ENCODE data around the gene ETHE1. TPM values are rescaled to one million over a fixed set of nuclear protein-coding genes. Genes with fewer than 3 reads are reported as not detected.

Gene ETHE1
- total and polyA plus RNA-seq, 2 donors (not counting 1 experiment from before 2014, with no cell fraction given) = 16.0 to 39.4 TPM

DNA sequence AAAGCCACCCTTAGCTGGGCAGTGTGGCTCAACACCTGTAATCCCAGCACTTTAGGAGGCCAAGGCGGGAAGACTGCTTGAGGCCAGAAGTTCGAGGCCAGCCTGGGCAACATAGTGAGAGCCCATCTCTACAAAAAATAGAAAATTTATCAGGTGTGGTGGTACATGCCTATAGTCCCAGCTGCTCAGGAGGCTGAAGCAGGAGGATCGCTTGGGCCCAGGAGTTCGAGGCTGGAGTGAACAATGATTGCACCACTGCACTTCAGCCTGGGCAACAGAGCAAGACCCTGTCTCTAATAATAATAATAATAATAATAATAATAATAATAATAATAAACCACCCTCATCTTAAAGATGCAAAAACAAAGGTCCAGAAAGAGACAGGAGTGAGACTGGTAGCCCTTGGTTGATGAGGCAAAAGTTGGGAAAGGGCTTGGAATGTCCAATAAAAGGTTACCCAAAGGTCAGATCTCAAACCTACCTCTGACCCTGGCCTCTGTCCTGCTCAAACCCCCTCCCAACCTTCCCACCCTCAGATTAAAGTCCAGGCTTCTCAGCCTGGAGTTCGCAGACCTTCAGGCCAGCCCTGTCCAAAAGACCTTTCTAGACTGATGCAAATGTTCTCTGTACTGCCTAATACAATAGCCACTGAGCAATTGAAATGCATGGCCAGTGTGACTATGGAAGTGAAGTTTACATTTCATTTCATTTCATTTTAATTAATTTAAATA lies 15.1 kb upstream of the ETHE1 start:
- Histone ChIP-seq H3K9ac (ENCODE audit: low read length) (no peak overlapping the region), H3K79me2 (ENCODE audit: control insufficient read depth, insufficient read depth, low read length) (no peaks in the 10 kb centered on the region), H3K27me3 (replicated peaks in 1 of 4; ENCODE audit: control extremely low read depth in 1 of 4, control insufficient read depth in 3 of 4, insufficient read depth in 4 of 4, low read length in 3 of 4) (no peaks in the 10 kb centered on the region), H3K4me3 (ENCODE audit: control extremely low read depth in 1 of 5, extremely low read depth in 1 of 5, insufficient read depth in 1 of 5, low read depth in 2 of 5, low read length in 4 of 5) (no peak overlapping the region), H3K27ac (ENCODE audit: low read length in 2 of 2) (no peak overlapping the region), H4K20me1 (ENCODE audit: control insufficient read depth, insufficient read depth, low read length, poor library complexity, severe bottlenecking) (no peaks in the 10 kb centered on the region), H3K36me3 (replicated peaks in 1 of 2; ENCODE audit: control extremely low read depth in 1 of 2, control insufficient read depth in 1 of 2, extremely low read depth in 1 of 2, insufficient read depth in 2 of 2, low read length in 1 of 2) (peaks cover 0 to 54% of the 10 kb centered on the region in 2 experiments), H3K4me1 (ENCODE audit: control insufficient read depth in 2 of 2, insufficient read depth in 2 of 2, low read length in 2 of 2) (no peaks in the 10 kb centered on the region), H2AFZ (ENCODE audit: insufficient read depth, low read depth, low read length, poor library complexity, severe bottlenecking) (no peak overlapping the region), H3K4me2 (replicated peaks; ENCODE audit: low read depth, low read length, poor library complexity, severe bottlenecking) (no peak overlapping the region), H3K9me3 (ENCODE audit: control extremely low read depth in 1 of 3, control insufficient read depth in 2 of 3, insufficient read depth in 1 of 3, low read length in 2 of 3) (peaks cover 0 to 2% (median 0%) of the 10 kb centered on the region in 3 donors)
- DNase-seq = no peak
- Mint-ChIP-seq H3K4me3 (no peak overlapping the region), H3K27me3 (no peaks in the 10 kb centered on the region), H3K4me1 (no peaks in the 10 kb centered on the region), H3K27ac (no peak overlapping the region), H3K9me3 (ENCODE audit: insufficient read depth) (peaks cover 5% of the 10 kb centered on the region)
- TF ChIP-seq, protein P1, sequence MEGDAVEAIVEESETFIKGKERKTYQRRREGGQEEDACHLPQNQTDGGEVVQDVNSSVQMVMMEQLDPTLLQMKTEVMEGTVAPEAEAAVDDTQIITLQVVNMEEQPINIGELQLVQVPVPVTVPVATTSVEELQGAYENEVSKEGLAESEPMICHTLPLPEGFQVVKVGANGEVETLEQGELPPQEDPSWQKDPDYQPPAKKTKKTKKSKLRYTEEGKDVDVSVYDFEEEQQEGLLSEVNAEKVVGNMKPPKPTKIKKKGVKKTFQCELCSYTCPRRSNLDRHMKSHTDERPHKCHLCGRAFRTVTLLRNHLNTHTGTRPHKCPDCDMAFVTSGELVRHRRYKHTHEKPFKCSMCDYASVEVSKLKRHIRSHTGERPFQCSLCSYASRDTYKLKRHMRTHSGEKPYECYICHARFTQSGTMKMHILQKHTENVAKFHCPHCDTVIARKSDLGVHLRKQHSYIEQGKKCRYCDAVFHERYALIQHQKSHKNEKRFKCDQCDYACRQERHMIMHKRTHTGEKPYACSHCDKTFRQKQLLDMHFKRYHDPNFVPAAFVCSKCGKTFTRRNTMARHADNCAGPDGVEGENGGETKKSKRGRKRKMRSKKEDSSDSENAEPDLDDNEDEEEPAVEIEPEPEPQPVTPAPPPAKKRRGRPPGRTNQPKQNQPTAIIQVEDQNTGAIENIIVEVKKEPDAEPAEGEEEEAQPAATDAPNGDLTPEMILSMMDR (IDR thresholded peaks at IDR 0.05) = no peak
- no peak for TF ChIP-seq EZH2 (IDR thresholded peaks at IDR 0.05; ENCODE audit: borderline replicate concordance, insufficient read depth, low read depth, low read length, poor library complexity, severe bottlenecking)
- no peak for ATAC-seq (ENCODE audit: low read depth)
- ChIA-PET CTCF (no interaction called here), POLR2A (no interaction called here)
- 100% methylated on average over 2 of the region's 5 CpGs for WGBS (ENCODE audit: insufficient coverage)
- intact Hi-C loops (cut with micrococcal nuclease) = no loop called here

DNA sequence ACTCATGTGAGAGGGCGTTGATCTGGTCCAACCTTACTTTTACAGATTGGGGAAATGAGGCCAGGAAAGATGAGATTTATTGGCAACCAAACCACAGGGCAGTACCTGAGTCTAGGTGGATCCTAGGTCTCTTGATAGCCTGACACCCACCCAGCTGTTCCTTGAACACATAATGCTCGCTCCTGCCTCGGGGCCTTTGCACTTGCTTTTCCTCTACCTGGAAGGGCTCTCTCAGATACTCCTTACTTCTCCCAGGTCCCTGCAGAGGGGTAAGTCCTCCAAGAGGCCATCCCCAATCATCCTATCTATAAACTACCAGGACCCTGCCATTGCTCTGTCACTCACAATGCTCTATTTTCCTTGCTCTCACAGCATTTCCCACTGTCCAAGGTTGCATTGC lies 13.4 kb upstream of the ETHE1 start:
- Mint-ChIP-seq H3K4me3 (no peak overlapping the region), H3K4me1 (peaks cover 4% of the 10 kb centered on the region), H3K27ac (no peak overlapping the region), H3K9me3 (ENCODE audit: insufficient read depth) (peaks cover 6% of the 10 kb centered on the region), H3K27me3 (no peaks in the 10 kb centered on the region)
- no peak for TF ChIP-seq EZH2 (IDR thresholded peaks at IDR 0.05; ENCODE audit: borderline replicate concordance, insufficient read depth, low read depth, low read length, poor library complexity, severe bottlenecking)
- TF ChIP-seq, protein P1 (IDR thresholded peaks at IDR 0.05) = no peak
- Histone ChIP-seq H3K79me2 (ENCODE audit: control insufficient read depth, insufficient read depth, low read length) (no peaks in the 10 kb centered on the region), H3K4me3 (ENCODE audit: control extremely low read depth in 1 of 5, extremely low read depth in 1 of 5, insufficient read depth in 1 of 5, low read depth in 2 of 5, low read length in 4 of 5) (no peak overlapping the region), H3K4me1 (ENCODE audit: control insufficient read depth in 2 of 2, insufficient read depth in 2 of 2, low read length in 2 of 2) (no peaks in the 10 kb centered on the region), H3K4me2 (replicated peaks; ENCODE audit: low read depth, low read length, poor library complexity, severe bottlenecking) (no peak overlapping the region), H3K36me3 (replicated peaks in 1 of 2; ENCODE audit: control extremely low read depth in 1 of 2, control insufficient read depth in 1 of 2, extremely low read depth in 1 of 2, insufficient read depth in 2 of 2, low read length in 1 of 2) (peaks cover 0 to 46% of the 10 kb centered on the region in 2 experiments), H4K20me1 (ENCODE audit: control insufficient read depth, insufficient read depth, low read length, poor library complexity, severe bottlenecking) (no peaks in the 10 kb centered on the region), H3K9ac (ENCODE audit: low read length) (no peak overlapping the region), H3K27me3 (replicated peaks in 1 of 4; ENCODE audit: control extremely low read depth in 1 of 4, control insufficient read depth in 3 of 4, insufficient read depth in 4 of 4, low read length in 3 of 4) (no peaks in the 10 kb centered on the region), H3K9me3 (ENCODE audit: control extremely low read depth in 1 of 3, control insufficient read depth in 2 of 3, insufficient read depth in 1 of 3, low read length in 2 of 3) (peaks cover 0 to 2% (median 0%) of the 10 kb centered on the region in 3 donors), H3K27ac (ENCODE audit: low read length in 2 of 2) (no peak overlapping the region), H2AFZ (ENCODE audit: insufficient read depth, low read depth, low read length, poor library complexity, severe bottlenecking) (no peak overlapping the region)
- ATAC-seq (ENCODE audit: low read depth) (no peak), DNase-seq (no peak)
- intact Hi-C loops (cut with micrococcal nuclease) = no loop called here
- WGBS (ENCODE audit: insufficient coverage) = 100% methylated on average over 2 of the region's 3 CpGs
- CTCF ChIA-PET = interaction anchor here (1.3 kb wide), 1 partner anchor 15 kb away, joined by 3 read pairs; no protein-coding TSS in a partner anchor
- POLR2A ChIA-PET = no interaction called here

Data from B cell (primary cell).